ENCODE data around the gene FGGY.

DNA sequence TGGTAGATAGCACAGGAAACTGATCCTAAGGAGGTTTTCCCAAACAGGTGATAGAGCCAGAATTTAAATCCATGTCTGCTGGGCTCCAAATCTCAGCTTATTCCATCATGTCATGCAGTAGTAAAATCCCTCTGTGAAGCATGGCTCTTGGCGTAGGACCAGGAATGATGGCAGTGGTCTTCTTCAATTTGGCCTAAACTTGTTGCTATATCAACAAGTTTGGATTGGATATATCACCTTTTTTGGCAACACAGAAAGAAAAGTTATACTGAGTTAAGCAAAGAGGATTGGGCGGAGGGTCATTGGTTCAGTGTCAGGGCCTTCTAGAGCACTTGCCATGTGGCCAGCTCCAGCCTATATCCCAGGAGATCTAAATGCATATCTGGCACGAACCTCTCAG lies 52.2 kb downstream of the FGGY start:
- TF ChIP-seq, protein P1, sequence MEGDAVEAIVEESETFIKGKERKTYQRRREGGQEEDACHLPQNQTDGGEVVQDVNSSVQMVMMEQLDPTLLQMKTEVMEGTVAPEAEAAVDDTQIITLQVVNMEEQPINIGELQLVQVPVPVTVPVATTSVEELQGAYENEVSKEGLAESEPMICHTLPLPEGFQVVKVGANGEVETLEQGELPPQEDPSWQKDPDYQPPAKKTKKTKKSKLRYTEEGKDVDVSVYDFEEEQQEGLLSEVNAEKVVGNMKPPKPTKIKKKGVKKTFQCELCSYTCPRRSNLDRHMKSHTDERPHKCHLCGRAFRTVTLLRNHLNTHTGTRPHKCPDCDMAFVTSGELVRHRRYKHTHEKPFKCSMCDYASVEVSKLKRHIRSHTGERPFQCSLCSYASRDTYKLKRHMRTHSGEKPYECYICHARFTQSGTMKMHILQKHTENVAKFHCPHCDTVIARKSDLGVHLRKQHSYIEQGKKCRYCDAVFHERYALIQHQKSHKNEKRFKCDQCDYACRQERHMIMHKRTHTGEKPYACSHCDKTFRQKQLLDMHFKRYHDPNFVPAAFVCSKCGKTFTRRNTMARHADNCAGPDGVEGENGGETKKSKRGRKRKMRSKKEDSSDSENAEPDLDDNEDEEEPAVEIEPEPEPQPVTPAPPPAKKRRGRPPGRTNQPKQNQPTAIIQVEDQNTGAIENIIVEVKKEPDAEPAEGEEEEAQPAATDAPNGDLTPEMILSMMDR (IDR thresholded peaks at IDR 0.05; ENCODE audit: borderline replicate concordance, extremely low read depth, low read length, poor library complexity, severe bottlenecking): no peak
- TF ChIP-seq EZH2 (IDR thresholded peaks at IDR 0.05; ENCODE audit: borderline replicate concordance, low read depth, low read length, severe bottlenecking): no peak

All from DND-41 (cell line).